ENCODE data around the gene TRABD. TPM values are rescaled to one million over a fixed set of nuclear protein-coding genes. Genes with fewer than 3 reads are reported as not detected.

The TRABD gene
- total RNA-seq, 1 donor from 2014 or later = 40.3 TPM

GRCh38 chr22:50153756-50154140 lies 32.0 kb upstream of the TRABD start:
- no peaks in the 10 kb centered on the region for H3K36me3 ChIP-seq
- TF ChIP-seq POLR2AphosphoS5 (IDR thresholded peaks at IDR 0.05; ENCODE audit: insufficient read depth in 1 of 2, low read depth in 1 of 2) = no peak
- TF ChIP-seq POLR2A (IDR thresholded peaks at IDR 0.05) = no peak
- no peak for TF ChIP-seq CTCF (IDR thresholded peaks at IDR 0.05)
- no peak overlapping the region for H3K4me3 ChIP-seq
- no peak overlapping the region for H3K27ac ChIP-seq
- DNase-seq (ENCODE audit: extremely low spot score in 2 of 2) = no peak
- H3K9me3 ChIP-seq = no peaks in the 10 kb centered on the region
- intact Hi-C loops (cut with DNase I) = no loop called here
- H3K4me1 ChIP-seq = no peaks in the 10 kb centered on the region
- no peaks in the 10 kb centered on the region for H3K27me3 ChIP-seq

- no peak overlapping the region for H3K4me3 ChIP-seq
- H3K9me3 ChIP-seq = no peaks in the 10 kb centered on the region
- DNase-seq (ENCODE audit: extremely low spot score in 2 of 2) = no peak
- intact Hi-C loops (cut with DNase I) = no loop called here
- no peaks in the 10 kb centered on the region for H3K4me1 ChIP-seq
- no peaks in the 10 kb centered on the region for H3K36me3 ChIP-seq
- peak; percentile 34 to 37 for TF ChIP-seq POLR2AphosphoS5 (IDR thresholded peaks at IDR 0.05; ENCODE audit: insufficient read depth in 1 of 2, low read depth in 1 of 2)
- TF ChIP-seq POLR2A (IDR thresholded peaks at IDR 0.05) = no peak
- H3K27ac ChIP-seq = no peak overlapping the region
- H3K27me3 ChIP-seq = no peaks in the 10 kb centered on the region
Measured at GRCh38 chr22:50157709-50158375, 27.9 kb upstream of the TRABD start.

GRCh38 chr22:50160947-50161346 lies 24.8 kb upstream of the TRABD start:
- Histone ChIP-seq H3K27me3 (no peaks in the 10 kb centered on the region), H3K27ac (no peak overlapping the region), H3K4me1 (no peaks in the 10 kb centered on the region), H3K36me3 (no peaks in the 10 kb centered on the region), H3K4me3 (no peak overlapping the region), H3K9me3 (no peaks in the 10 kb centered on the region)
- intact Hi-C loops (cut with DNase I) = no loop called here
- no peak for TF ChIP-seq POLR2A (IDR thresholded peaks at IDR 0.05)
- TF ChIP-seq CTCF (IDR thresholded peaks at IDR 0.05) = no peak
- no peak for TF ChIP-seq POLR2AphosphoS5 (IDR thresholded peaks at IDR 0.05; ENCODE audit: insufficient read depth in 1 of 2, low read depth in 1 of 2)
- no peak for DNase-seq (ENCODE audit: extremely low spot score in 2 of 2)

GRCh38 chr22:50161508-50162390 lies 24.0 kb upstream of the TRABD start:
- Histone ChIP-seq H3K4me1 (no peaks in the 10 kb centered on the region), H3K9me3 (no peaks in the 10 kb centered on the region), H3K27ac (no peak overlapping the region), H3K4me3 (no peak overlapping the region), H3K36me3 (no peaks in the 10 kb centered on the region), H3K27me3 (no peaks in the 10 kb centered on the region)
- intact Hi-C loops (cut with DNase I) = no loop called here
- TF ChIP-seq POLR2AphosphoS5 (IDR thresholded peaks at IDR 0.05; ENCODE audit: insufficient read depth in 1 of 2, low read depth in 1 of 2) = no peak
- DNase-seq (ENCODE audit: extremely low spot score in 2 of 2) = no peak

- H3K27me3 ChIP-seq = no peaks in the 10 kb centered on the region
- H3K9me3 ChIP-seq = no peaks in the 10 kb centered on the region
- no peak overlapping the region for H3K4me3 ChIP-seq
- TF ChIP-seq POLR2AphosphoS5 (IDR thresholded peaks at IDR 0.05; ENCODE audit: insufficient read depth in 1 of 2, low read depth in 1 of 2) = no peak
- no peak for TF ChIP-seq CTCF (IDR thresholded peaks at IDR 0.05)
- TF ChIP-seq POLR2A (IDR thresholded peaks at IDR 0.05) = no peak
- H3K36me3 ChIP-seq = no peaks in the 10 kb centered on the region
- DNase-seq (ENCODE audit: extremely low spot score in 2 of 2) = no peak
- no peak overlapping the region for H3K27ac ChIP-seq
- intact Hi-C loops (cut with DNase I) = no loop called here
- H3K4me1 ChIP-seq = no peaks in the 10 kb centered on the region
Measured at GRCh38 chr22:50162391-50162956, 23.2 kb upstream of the TRABD start.

Data from vagina (tissue), 2 donors.